HG03095 (cell line): ENCODE measurements around the gene ZBTB7C.

Experiments
- ATAC-seq: cut with Tn5 transposase; IDR thresholded peaks from one replicate; pipeline ENCODE4 v1.9.1; 2021; ENCODE audit warnings: moderate library complexity; ENCODE audit not compliant: unreplicated experiment

ZBTB7C gene

DNA sequence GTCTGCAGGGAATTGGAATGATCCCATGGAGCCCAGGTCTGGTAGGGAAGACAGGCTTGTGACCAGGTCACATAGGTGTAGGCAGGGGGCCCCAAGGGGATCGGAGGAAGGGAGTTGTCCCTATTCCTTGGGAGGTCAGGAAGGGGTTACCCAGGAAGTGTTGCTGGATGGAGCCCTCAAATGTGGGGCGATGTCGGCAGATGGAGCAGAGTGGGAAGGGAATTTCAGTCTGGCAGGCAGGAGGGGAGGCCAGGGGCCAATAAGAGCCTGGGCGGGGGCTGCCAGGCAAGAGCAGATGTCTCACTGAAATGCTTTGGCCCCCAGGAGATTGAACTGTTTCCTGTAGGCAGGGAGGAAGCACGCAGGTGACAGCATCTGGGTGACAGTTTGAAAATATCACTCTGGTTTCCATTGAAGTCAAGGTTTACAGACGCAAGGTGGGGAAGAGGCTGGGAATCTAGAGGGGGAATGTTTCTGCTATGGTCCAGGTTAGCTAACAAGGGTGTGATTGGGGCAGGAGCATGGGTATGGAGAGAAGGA is 397.2 kb downstream of the ZBTB7C start:
- ATAC-seq = no peak

DNA sequence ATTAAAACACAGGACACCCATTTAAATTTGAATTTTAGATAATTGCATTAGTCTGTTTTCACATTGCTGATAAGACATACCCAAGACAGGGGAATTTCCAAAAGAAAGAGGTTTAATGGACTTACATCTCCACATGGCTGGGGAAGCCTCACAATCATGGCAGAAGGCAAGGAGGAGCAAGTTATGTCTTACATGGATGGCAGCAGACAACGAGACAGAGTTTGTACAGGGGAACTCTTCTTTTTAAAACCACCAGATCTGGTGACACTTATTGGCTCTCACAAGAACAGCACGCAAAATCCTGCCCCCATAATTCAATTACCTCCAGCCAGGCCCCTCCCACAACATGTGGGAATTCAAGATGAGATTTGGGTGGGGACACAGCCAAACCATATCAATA is 398.9 kb downstream of the ZBTB7C start:
- no peak for ATAC-seq

- ATAC-seq = no peak
These were observed 400.0 kb downstream of the ZBTB7C start for GRCh38 chr18:48009116-48009745.

- ATAC-seq = no peak
These were observed 401.1 kb downstream of the ZBTB7C start for GRCh38 chr18:48007955-48008701.

- no peak for ATAC-seq
These were observed 401.8 kb downstream of the ZBTB7C start for GRCh38 chr18:48007381-48007780.

DNA sequence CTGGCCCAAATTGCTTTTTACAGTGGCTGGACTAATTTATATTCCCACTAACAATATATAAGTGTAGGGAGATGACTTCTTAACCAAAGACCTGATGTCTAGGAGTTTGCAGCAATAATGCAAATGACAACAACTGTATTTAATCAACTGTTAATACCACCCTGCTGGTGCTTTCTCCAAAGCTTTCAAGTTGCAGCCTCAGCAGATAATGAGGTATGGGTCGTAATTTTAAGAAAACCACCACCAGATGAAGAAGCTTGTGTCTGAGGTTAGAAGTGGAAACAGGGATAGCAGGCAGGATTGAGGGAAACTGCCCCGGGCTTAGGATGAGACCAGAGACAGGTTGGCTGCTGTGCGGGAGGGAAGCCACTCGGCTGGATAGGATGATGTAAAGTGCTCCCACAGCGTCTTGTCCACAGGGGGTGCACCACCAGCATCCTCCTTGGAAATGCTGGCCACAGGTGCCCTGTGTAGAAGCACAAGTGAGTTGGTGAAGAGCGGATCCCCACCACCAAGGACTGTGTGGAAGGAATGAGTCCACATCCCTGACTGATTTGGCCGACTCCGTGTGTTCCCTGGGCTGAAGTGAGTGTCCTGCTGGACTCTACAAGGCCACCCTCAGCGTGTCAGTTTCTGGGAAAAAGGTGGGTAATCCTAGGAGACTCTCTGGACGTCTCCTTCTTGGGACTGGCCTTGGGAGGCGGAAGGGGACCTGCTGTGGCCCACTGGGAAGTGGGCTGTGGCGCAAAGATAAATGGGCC is 402.6 kb downstream of the ZBTB7C start:
- no peak for ATAC-seq

DNA sequence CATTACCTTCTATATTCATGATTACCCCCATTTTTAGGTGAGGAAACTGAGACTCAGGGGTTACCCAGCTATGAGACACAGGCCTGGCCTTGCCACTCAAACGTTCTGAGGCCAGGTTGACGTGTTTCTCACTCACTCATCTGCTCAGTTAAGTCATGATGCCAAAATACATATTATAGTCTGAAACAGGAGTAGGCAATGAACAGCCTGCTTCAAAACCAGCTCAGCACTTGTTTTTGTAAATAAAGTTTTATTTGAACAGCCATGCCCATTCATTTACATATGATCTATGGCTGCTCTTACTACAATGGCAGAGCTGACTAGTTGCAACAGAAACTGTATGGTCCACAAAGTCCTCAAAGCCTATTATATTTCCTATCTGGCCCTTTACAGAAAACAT is 404.6 kb downstream of the ZBTB7C start:
- ATAC-seq = no peak

- no peak for ATAC-seq
These were observed 405.5 kb downstream of the ZBTB7C start for GRCh38 chr18:48003426-48004349.

GRCh38 chr18:48002933-48003365 is 406.2 kb downstream of the ZBTB7C start:
- ATAC-seq = no peak

DNA sequence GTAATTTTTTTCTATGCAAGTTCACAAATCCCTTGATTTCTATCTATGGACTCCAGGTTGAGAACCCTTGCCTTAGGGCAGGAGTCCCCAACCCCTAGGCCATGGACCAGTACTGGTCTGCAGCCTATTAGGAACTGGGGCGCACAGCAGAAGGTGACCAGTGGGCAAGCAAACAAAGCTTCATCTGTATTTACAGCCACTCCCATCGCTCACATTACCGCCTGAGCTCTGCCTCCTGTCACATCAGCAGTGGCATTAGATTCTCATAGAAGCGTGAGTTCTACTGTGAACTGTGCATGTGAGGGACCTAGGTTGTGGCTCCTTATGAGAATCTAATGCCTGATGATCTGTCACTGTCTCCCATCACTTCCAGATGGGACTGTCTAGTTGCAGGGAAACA is 408.5 kb downstream of the ZBTB7C start:
- no peak for ATAC-seq

- no peak for ATAC-seq
These were observed 409.4 kb downstream of the ZBTB7C start for GRCh38 chr18:47999801-48000248.

- no peak for ATAC-seq
These were observed 411.8 kb downstream of the ZBTB7C start for GRCh38 chr18:47997338-47997780.

- ATAC-seq = no peak
These were observed 413.1 kb downstream of the ZBTB7C start for GRCh38 chr18:47996091-47996541.

GRCh38 chr18:47995654-47996053 is 413.5 kb downstream of the ZBTB7C start:
- ATAC-seq = no peak

- ATAC-seq = no peak
These were observed 415.8 kb downstream of the ZBTB7C start for GRCh38 chr18:47993409-47993808.

DNA sequence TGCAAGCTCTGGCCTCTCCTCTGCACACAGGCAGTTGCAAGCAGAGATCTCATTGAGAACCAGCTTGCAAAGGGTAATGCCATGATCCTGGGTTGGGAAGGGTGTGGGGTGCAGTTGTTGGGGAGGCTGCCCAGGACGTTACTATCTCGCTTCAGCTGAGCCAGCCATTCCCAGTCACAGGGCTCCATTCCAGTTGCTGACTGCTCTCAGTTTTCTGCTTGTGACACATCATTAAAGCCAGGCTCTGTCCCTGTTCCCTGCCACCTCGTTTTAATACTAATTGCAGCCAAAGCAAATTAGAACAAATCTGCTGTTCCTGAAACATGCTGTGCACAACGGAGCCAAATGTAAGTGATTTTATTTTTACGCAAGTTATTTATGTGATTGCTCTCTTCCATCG is 416.2 kb downstream of the ZBTB7C start:
- no peak for ATAC-seq

DNA sequence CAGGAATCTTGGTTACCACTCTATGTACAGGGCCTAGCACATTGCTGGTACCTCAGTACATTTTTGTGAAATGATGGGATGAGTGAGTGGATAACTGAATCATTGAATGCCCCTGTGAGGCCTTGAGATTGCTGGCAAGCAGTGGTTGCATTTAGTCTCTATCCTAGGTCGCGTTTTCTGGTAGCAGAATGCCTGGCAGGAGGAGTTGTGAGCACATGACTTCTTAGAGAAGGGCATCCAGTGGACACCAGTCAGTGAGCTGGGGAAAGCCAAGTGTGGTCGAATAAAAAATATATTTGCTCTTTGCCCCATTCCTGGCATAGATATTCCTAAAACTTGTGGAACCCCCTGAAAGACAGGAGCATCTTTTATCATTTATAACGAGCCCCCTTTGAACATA is 416.9 kb downstream of the ZBTB7C start:
- ATAC-seq = no peak

- ATAC-seq = no peak
These were observed 418.2 kb downstream of the ZBTB7C start for GRCh38 chr18:47990981-47991380.

- ATAC-seq = no peak
These were observed 421.8 kb downstream of the ZBTB7C start for GRCh38 chr18:47987388-47987699.

DNA sequence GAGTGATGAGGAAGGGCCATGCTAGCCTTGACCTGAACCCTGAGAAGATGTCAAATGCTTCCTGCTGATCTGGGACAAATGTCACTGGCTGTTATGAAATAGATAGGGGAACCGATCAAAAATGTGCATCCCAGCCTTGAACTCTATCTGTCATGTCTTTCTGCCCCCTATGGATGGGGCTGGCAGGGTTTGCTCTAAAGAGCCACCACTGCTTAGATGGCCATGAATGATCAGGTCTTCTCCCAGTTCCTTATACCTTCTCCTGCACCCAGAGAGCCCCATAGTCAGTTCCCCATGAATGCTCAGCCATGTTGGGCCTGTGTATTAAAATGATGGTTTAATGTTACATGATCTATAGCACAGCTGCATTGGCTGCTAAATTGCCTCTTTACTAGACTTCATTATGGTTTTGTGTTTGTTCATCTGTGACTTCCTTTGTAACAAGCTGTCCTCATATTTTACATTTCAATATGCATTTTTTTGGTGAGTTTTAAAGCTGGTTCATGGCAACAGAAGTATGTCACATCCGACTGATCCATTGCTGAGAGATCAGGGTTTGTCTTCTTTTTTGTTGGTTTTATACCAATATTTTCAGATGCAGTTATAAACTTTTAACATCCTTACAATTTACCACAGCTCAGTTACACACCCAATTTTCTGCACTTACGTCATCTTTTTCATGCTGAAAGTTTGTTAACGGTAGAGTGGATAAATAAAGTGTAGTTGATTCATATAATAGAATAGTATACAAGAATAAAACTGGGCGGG is 422.4 kb downstream of the ZBTB7C start:
- no peak for ATAC-seq
